Caco-2 (cell line): ENCODE measurements around the gene TIMP4. TPM values are rescaled to one million over a fixed set of nuclear protein-coding genes. Genes with fewer than 3 reads are reported as not detected.

Experiments used
- BruUV-seq: library from RNA; stranded (reverse); fragments of 400-500 nt; replicated peaks from 2 replicates; lab custom pipeline; 2021; lab: Mats Ljungman, UMichigan
- CTCF ChIA-PET: fragments of 300-600 bp; sonication (Branson Sonifier 250); formaldehyde crosslinking; loops from one replicate; lab custom pipeline; 2022; ENCODE audit warnings: antibody characterized with exemption; lab: Charles Lee
- POLR2A ChIA-PET: fragments of 300-600 bp; sonication (Branson Sonifier 250); formaldehyde crosslinking; loops from one replicate; lab custom pipeline; 2022; ENCODE audit warnings: antibody characterized with exemption; lab: Charles Lee
- DNase-seq, 2 experiments: peaks; one replicate each; pipeline versions ENCODE4 v3.0.0 to v3.0.0-alpha.2; 2020 to 2022
- H3K27me3 ChIP-seq: replicated peaks from 2 replicates; pipeline ENCODE4 v1.6.0; 2011; ENCODE audit warnings: low read length; ENCODE audit not compliant: control insufficient read depth, insufficient read depth
- H3K36me3 ChIP-seq: 2 replicates; pipeline ENCODE4 v1.5.1; 2011; ENCODE audit warnings: low read length; ENCODE audit not compliant: control insufficient read depth, insufficient read depth
- H3K4me1 ChIP-seq: fragments of 250-450 bp; sonication (Bioruptor Pico); 2 replicates; pipeline ENCODE4 v1.5.1; 2020; ENCODE audit warnings: mild to moderate bottlenecking
- H3K4me3 ChIP-seq: 2 replicates; pipeline ENCODE4 v1.5.1; 2011; ENCODE audit warnings: low read depth, mild to moderate bottlenecking, control low read depth, low read length
- H3K9me3 ChIP-seq: fragments of 250-450 bp; sonication (Bioruptor Pico); 2 replicates; pipeline ENCODE4 v1.5.1; 2020; ENCODE audit warnings: mild to moderate bottlenecking, moderate library complexity
- H3K27ac Mint-ChIP-seq: one replicate; pipeline ENCODE4 v1.8.0; 2022; ENCODE audit warnings: mixed read lengths; ENCODE audit not compliant: unreplicated experiment
- H3K27me3 Mint-ChIP-seq: one replicate; pipeline ENCODE4 v1.8.0; 2022; ENCODE audit warnings: mixed read lengths; ENCODE audit not compliant: insufficient read depth, unreplicated experiment
- H3K36me3 Mint-ChIP-seq: one replicate; pipeline ENCODE4 v1.8.0; 2022; ENCODE audit warnings: mild to moderate bottlenecking, mixed read lengths; ENCODE audit not compliant: insufficient read depth, unreplicated experiment
- H3K4me1 Mint-ChIP-seq: one replicate; pipeline ENCODE4 v1.8.0; 2022; ENCODE audit warnings: low read depth, mixed read lengths; ENCODE audit not compliant: unreplicated experiment
- H3K4me3 Mint-ChIP-seq: one replicate; pipeline ENCODE4 v1.8.0; 2022; ENCODE audit warnings: mild to moderate bottlenecking, moderate library complexity, mixed read lengths; ENCODE audit not compliant: unreplicated experiment
- H3K9me3 Mint-ChIP-seq: one replicate; pipeline ENCODE4 v1.8.0; 2022; ENCODE audit warnings: mixed read lengths; ENCODE audit not compliant: unreplicated experiment
- intact Hi-C: fragments of 100-400 bp; cut with micrococcal nuclease; formaldehyde crosslinking; loops from one replicate; pipeline ENCODE4 v1.10.0; 2022; ENCODE audit not compliant: unreplicated experiment
- total RNA-seq: library from RNA; stranded (reverse); gene quantifications from 2 replicates; pipeline ENCODE4 v1.2.3, GENCODE V29; 2022
- TF ChIP-seq, protein P1 (sequence below), 2 experiments: fragments of 200-600 bp in 1 of 2; IDR thresholded peaks; 1 replicate in 1 of 2; 2 replicates in 1 of 2; pipeline versions ENCODE4 v1.5.1 to v1.8.0; 2011 to 2022; ENCODE audit warnings: antibody characterized with exemption in 1 of 2, control low read depth in 1 of 2, inconsistent platforms in 1 of 2, low read depth in 1 of 2, low read length in 1 of 2, mild to moderate bottlenecking in 1 of 2, moderate library complexity in 1 of 2; ENCODE audit not compliant: insufficient read depth in 1 of 2, severe bottlenecking in 1 of 2, unreplicated experiment in 1 of 2

TIMP4 gene
- total RNA-seq, 1 experiment from 2014 or later = 1.4 TPM

DNA sequence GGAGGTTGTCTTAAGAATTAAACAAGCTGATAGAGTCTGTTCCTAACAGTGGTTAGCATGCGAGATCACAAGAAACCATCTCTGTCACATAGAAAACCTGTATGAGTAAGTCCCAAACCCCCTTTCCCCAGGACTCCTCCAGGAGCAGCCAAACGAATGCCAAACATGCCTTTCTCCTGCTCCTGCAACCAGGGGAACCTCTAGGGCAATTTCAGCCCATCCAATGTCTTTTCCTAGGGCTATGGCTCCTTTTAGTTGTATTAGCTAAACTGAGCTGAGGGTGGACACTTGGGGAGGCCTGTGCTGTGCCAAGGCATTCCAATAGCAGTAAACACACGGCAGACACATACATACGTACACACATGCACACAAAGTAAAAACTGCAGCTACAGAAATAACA, 36.5 kb upstream of the TIMP4 start:
- CTCF ChIA-PET = interaction anchor here (0.7 to 1.0 kb wide), 2 partner anchors 11 to 12 kb away, joined by 3 read pairs; no protein-coding TSS in a partner anchor
- Mint-ChIP-seq H3K36me3 (no peaks in the 10 kb centered on the region), H3K4me3 (no peak overlapping the region), H3K27ac (no peak overlapping the region), H3K27me3 (no peaks in the 10 kb centered on the region), H3K9me3 (peaks cover 9% of the 10 kb centered on the region), H3K4me1 (peaks cover 27% of the 10 kb centered on the region)
- Histone ChIP-seq H3K36me3 (no peaks in the 10 kb centered on the region), H3K4me3 (no peak overlapping the region), H3K9me3 (no peaks in the 10 kb centered on the region), H3K27me3 (no peaks in the 10 kb centered on the region), H3K4me1 (peaks cover 18% of the 10 kb centered on the region; the same call in 1 of the 2 replicates)
- intact Hi-C loops = no loop called here
- DNase-seq = no peak
- no TSS peak for BruUV-seq
- POLR2A ChIA-PET = no interaction called here
- TF ChIP-seq, protein P1, sequence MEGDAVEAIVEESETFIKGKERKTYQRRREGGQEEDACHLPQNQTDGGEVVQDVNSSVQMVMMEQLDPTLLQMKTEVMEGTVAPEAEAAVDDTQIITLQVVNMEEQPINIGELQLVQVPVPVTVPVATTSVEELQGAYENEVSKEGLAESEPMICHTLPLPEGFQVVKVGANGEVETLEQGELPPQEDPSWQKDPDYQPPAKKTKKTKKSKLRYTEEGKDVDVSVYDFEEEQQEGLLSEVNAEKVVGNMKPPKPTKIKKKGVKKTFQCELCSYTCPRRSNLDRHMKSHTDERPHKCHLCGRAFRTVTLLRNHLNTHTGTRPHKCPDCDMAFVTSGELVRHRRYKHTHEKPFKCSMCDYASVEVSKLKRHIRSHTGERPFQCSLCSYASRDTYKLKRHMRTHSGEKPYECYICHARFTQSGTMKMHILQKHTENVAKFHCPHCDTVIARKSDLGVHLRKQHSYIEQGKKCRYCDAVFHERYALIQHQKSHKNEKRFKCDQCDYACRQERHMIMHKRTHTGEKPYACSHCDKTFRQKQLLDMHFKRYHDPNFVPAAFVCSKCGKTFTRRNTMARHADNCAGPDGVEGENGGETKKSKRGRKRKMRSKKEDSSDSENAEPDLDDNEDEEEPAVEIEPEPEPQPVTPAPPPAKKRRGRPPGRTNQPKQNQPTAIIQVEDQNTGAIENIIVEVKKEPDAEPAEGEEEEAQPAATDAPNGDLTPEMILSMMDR (IDR thresholded peaks at IDR 0.05; ENCODE audit: insufficient read depth in 1 of 2, low read depth in 1 of 2, low read length in 1 of 2, severe bottlenecking in 1 of 2, unreplicated experiment in 1 of 2) = no peak

DNA sequence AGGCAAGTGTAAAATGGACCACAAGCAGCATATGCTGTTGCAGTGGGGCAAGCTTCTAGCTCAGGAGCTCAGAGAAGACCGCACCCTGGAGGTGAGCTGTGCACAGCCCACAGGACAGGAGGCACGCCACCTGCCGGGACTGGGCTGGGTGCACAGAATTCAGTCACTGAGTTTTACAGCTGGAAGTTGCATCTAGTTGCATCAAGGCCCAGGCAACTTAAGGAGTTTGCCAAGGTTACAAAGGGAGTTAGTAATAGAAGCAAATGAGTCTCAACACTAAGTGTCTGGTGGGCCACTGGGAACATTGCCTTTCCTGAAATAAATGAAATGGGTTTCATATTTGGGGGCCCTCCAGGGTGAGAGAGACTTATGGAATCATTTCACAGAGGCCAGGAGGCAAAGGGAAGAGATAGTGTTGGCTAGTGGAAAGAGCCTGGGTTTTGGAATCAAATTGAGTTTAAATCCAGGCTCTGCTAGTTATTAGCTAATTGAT, 36.0 kb upstream of the TIMP4 start:
- DNase-seq = peak in 1 of 2 experiments; percentile 21
- POLR2A ChIA-PET = no interaction called here
- no peaks in the 10 kb centered on the region for H3K9me3 ChIP-seq

GRCh38 chr3:12194209-12194608, 35.5 kb upstream of the TIMP4 start:
- H3K27ac Mint-ChIP-seq = peak overlapping the region; percentile 35
- no peaks in the 10 kb centered on the region for H3K27me3 Mint-ChIP-seq
- H3K4me1 Mint-ChIP-seq = peaks cover 27% of the 10 kb centered on the region
- ChIA-PET CTCF (interaction anchor here (0.6 kb wide), 1 partner anchor 11 kb away, joined by 3 read pairs; no protein-coding TSS in a partner anchor), POLR2A (no interaction called here)
- TF ChIP-seq, protein P1 (IDR thresholded peaks at IDR 0.05; ENCODE audit: insufficient read depth in 1 of 2, low read depth in 1 of 2, low read length in 1 of 2, severe bottlenecking in 1 of 2, unreplicated experiment in 1 of 2) = no peak
- BruUV-seq = no TSS peak
- Histone ChIP-seq H3K4me1 (peaks cover 18% of the 10 kb centered on the region; the same call in 1 of the 2 replicates), H3K36me3 (no peaks in the 10 kb centered on the region), H3K9me3 (no peaks in the 10 kb centered on the region), H3K27me3 (no peaks in the 10 kb centered on the region), H3K4me3 (no peak overlapping the region)
- DNase-seq = no peak
- peaks cover 9% of the 10 kb centered on the region for H3K9me3 Mint-ChIP-seq
- H3K36me3 Mint-ChIP-seq = no peaks in the 10 kb centered on the region
- intact Hi-C loops = no loop called here
- H3K4me3 Mint-ChIP-seq = no peak overlapping the region

More for the DNA sequence above, 36.0 kb upstream of the TIMP4 start:
- no TSS peak for BruUV-seq
- Histone ChIP-seq H3K27me3 (no peaks in the 10 kb centered on the region), H3K4me3 (no peak overlapping the region), H3K4me1 (peaks cover 18% of the 10 kb centered on the region; the same call in 1 of the 2 replicates), H3K36me3 (no peaks in the 10 kb centered on the region)
- TF ChIP-seq, protein P1 (IDR thresholded peaks at IDR 0.05; ENCODE audit: insufficient read depth in 1 of 2, low read depth in 1 of 2, low read length in 1 of 2, severe bottlenecking in 1 of 2, unreplicated experiment in 1 of 2) = peak in 1 of 2 experiments; percentile 40
- H3K4me1 Mint-ChIP-seq = peaks cover 27% of the 10 kb centered on the region
- H3K27ac Mint-ChIP-seq = peak overlapping the region; percentile 35
- H3K36me3 Mint-ChIP-seq = no peaks in the 10 kb centered on the region
- CTCF ChIA-PET = interaction anchor here (0.6 to 1.0 kb wide), 3 partner anchors 10 to 11 kb away, joined by 3 read pairs; no protein-coding TSS in a partner anchor
- no peaks in the 10 kb centered on the region for H3K27me3 Mint-ChIP-seq
- H3K4me3 Mint-ChIP-seq = no peak overlapping the region
- H3K9me3 Mint-ChIP-seq = peaks cover 9% of the 10 kb centered on the region
- intact Hi-C loops = no loop called here
